NCI-H2029 treated with DMSO at 0.1 percent for 48 hours (cell line): ENCODE results near the gene NCOA3.

Source experiments
- DNase-seq: peaks from one replicate; lab custom pipeline; 2025; lab: John Stamatoyannopoulos, UW

The NCOA3 gene

GRCh38 chr20:47677635-47678453 is 176.2 kb downstream of the NCOA3 start:
- DNase-seq, result peak; percentile 55

GRCh38 chr20:47678536-47678935 is 176.8 kb downstream of the NCOA3 start:
- DNase-seq, result no peak

GRCh38 chr20:47679462-47679861 is 177.8 kb downstream of the NCOA3 start:
- no peak for DNase-seq

- DNase-seq, result no peak
Observed at GRCh38 chr20:47680804-47681529, 179.3 kb downstream of the NCOA3 start.

- DNase-seq, result no peak
Observed at GRCh38 chr20:47682028-47682783, 180.5 kb downstream of the NCOA3 start.

- DNase-seq, result no peak
Observed at GRCh38 chr20:47682916-47683315, 181.2 kb downstream of the NCOA3 start.

GRCh38 chr20:47684306-47685080 is 182.8 kb downstream of the NCOA3 start:
- DNase-seq, result no peak

- DNase-seq, result no peak
Observed at GRCh38 chr20:47686545-47686944, 184.9 kb downstream of the NCOA3 start.

- DNase-seq, result no peak
Observed at GRCh38 chr20:47687095-47687987, 185.7 kb downstream of the NCOA3 start.

- no peak for DNase-seq
Observed at GRCh38 chr20:47688385-47689381, 187.0 kb downstream of the NCOA3 start.

GRCh38 chr20:47689731-47690130 is 188.0 kb downstream of the NCOA3 start:
- DNase-seq, result no peak

GRCh38 chr20:47691625-47692024 is 189.9 kb downstream of the NCOA3 start:
- DNase-seq, result no peak

GRCh38 chr20:47694021-47694818 is 192.5 kb downstream of the NCOA3 start:
- DNase-seq, result no peak

- no peak for DNase-seq
Observed at GRCh38 chr20:47696856-47697255, 195.2 kb downstream of the NCOA3 start.

- no peak for DNase-seq
Observed at GRCh38 chr20:47698142-47698541, 196.5 kb downstream of the NCOA3 start.

GRCh38 chr20:47699818-47700217 is 198.1 kb downstream of the NCOA3 start:
- DNase-seq, result no peak

GRCh38 chr20:47700327-47700726 is 198.6 kb downstream of the NCOA3 start:
- no peak for DNase-seq

GRCh38 chr20:47701612-47702011 is 199.9 kb downstream of the NCOA3 start:
- DNase-seq, result no peak

GRCh38 chr20:47703748-47704147 is 202.1 kb downstream of the NCOA3 start:
- no peak for DNase-seq
